SKM-1 (cell line): ENCODE data around the gene ACSF3.

Source experiments
- DNase-seq: peaks from one replicate; lab custom pipeline; 2025; ENCODE audit not compliant: unreplicated experiment; lab: John Stamatoyannopoulos, UW

ACSF3 gene

DNA sequence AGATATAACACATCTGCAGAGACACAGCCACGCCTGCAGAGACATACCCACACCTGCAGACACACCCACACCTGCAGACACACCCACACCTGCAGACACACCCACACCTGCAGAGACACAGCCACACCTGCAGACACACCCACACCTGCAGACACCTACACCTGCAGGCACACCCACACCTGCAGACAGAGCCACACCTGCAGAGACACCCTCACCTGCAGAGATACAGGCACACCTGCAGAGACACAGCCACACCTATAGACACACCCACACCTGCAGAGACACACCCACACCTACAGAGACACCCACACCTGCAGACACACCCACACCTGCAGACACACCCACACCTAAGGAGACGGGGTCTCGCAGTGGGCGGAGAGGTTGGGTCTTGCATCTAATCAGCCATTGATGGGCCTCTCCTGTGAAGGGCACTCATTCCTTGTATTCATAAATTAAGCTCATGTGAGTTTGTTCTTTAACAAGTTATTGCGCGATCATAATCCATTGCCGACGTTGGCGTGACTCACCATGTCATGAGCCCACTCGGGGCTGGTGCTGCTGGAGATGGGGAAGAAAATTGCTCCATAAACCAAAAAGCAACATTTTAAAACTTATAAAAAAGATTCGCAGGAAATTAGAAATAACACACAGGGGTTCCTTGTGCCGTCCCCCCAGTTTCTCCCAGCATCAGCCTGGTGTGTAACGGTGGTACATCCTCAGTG, 49.0 kb downstream of the ACSF3 start:
- no peak for DNase-seq

DNA sequence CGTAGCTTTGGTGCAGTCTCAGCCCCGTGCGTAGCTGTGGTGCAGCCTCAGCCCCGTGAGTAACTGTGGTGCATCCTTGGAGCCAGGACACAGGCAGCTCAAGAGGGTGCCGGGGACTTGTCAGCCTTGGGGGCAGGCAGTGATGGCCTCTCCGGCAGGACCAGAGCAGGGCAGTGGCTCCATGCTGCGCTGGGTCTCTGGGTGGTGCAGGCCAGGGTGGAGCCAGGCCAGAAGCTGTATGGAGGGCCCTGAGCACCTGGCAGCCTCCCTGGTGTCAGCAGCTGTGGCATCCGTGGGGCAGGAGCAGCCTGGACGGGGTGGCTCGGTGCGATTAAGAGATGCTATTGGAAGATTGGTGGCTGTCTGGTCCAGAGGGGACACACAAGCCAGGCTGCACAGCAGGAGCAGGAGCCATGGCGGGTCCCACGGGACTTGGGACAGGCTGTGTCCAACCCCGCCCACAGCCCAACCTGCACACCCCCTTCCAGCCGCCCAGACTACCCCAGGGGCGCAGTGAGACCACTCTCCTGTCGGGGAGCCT, 49.6 kb downstream of the ACSF3 start:
- no peak for DNase-seq

DNA sequence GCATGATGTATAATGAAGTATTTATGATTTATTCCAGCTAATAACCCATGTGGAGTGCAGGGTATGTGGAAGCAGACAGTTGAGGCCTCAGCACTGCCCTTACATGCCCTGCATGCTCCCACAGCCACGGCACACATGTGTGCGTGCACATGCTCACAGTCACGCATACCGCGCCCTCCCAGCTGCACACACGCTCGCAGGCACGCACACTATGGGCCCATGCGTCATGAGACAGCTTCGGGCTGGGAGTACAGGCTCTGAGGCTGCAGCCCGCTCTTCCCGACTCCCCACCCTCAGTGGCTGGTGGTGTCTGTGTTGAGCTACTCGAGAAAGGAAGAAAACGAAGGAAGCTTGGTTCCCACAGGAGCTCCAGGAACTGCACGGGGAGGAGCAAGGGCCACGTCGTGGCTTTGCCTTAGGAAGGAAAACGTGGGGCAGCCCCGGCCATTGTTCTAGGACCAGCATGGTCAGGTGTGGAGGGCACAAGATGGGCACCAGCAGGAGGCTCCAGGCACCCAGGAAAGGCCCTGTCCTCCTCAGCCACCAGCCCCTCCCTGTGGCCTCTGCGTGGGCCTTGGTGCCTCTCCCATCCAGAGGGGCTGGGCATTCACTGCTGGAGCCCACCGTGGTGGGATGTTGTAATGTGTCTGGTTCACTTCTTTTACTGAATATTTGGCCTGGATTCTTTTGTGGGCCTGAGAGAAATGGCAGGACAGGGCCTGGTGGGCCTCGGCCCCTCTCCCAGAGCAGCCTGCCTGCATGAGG, 50.4 kb downstream of the ACSF3 start:
- no peak for DNase-seq

DNA sequence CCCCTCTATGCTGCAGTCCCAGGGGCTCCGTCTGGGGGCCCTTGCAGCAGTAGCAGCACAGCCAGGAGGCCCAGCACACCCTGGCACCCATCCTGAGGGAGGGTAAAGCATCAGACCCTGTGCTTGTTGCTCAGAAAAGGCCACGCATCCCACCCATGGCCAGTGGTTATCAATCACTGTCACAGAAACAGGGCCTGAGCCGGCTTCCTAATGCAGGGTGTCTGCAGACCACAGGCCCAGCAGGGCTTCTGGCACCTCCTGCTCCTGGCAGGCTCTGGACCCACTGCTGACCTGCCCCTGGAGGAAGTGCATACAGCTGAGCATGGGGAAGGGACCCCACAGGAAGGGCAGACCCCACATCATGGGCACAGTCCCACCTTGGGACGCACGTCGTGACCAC, 51.0 kb downstream of the ACSF3 start:
- no peak for DNase-seq

- no peak for DNase-seq
These were observed 51.9 kb downstream of the ACSF3 start for GRCh38 chr16:89145406-89146161.

DNA sequence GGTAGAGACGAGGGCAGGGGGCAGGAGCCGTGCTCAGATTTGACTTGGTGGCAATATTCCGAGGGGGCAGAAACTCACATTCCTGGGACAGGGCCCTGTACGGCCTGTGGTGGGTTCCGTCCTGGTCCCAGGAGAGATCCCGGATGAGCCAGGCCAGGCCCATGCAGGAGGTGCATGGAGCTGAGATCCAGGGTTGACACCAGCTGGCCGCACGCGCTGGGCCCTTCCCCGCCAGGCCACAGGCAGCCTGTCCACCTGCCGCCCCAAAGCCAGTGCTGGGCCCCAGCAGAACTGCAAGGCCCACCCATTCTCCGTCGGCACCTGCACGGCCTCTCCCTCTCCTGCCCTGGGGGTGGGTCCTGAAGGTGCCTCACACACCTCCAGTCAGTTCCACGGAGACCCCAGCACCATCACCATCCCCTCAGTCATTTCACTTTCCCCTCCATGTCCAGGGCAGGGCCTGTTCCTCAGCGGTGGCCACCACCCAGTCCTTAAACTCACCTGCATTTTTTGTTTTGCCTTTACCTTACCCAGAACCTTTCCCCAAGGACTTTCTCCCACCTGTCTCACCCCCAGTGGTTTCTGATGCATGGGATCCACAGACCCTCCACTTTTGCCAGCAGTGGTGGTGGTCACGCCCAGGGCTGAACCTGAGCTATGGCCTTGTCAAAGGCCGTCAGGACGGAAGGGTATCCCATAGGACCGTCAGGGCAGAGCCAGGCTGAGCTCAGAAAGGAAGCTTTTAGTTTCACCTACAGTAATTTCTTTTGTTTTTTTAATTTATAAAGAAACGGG, 52.8 kb downstream of the ACSF3 start:
- no peak for DNase-seq

- DNase-seq = no peak
These were observed 53.6 kb downstream of the ACSF3 start for GRCh38 chr16:89147085-89147817.

DNA sequence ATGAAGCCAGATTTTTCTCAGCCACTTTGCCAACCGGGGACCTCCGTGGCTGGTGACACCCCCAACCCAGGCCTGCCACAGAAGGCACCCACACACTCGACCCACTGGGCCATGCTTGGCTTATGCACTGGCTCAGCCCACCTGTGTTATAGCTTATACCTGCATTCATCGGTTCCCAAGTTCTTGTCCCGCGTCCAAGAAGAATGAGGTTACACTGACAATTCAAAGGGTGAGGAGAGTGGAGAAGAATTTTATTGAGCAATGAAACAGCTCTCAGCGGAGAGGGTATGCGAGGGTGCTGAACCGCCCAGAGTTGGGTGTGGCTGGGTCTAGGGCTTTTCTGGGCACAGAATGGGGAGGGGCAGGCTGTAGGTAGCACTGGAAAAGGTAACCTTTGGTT, 55.7 kb downstream of the ACSF3 start:
- DNase-seq = no peak

- no peak for DNase-seq
These were observed 56.6 kb downstream of the ACSF3 start for GRCh38 chr16:89150090-89150835.

DNA sequence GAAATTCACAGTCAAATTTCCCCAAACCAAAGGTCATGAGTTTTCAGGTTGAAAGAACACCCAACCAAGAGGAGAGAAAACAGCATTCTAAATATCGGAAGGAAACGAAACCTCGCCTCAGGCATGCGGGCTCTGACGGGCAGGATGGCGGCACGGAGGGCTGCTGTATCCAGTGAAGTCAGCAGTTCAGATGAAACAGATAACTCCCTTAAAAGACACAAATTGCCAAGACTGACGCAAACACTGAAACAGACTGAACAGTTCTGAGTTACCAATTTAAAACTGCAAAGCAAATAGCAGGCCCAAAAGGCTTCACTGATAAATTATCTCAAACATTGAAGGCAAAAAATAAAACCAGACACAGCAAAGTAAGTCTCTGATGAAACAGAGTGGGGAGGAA, 57.3 kb downstream of the ACSF3 start:
- DNase-seq = no peak

GRCh38 chr16:89152831-89153700, 59.4 kb downstream of the ACSF3 start:
- no peak for DNase-seq

DNA sequence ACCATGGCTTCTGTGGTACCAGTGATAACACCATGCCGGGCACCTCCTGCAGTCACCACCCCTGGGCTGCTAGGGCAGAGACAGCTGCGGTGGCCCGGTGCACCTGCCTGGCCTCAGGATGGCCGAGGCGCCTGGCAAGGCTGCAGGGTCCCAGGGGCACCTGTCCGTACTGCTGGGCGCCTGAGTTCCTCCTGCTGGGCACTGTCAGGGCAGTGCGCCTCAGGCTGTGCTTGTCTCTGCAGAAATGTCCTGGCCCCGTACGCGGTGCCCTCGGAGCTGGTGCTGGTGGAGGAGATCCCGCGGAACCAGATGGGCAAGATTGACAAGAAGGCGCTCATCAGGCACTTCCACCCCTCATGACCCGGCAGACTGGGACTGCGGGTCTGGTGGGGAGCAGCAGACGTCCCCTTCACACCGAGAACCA, 60.2 kb downstream of the ACSF3 start:
- no peak for DNase-seq

GRCh38 chr16:89154390-89155183, 60.9 kb downstream of the ACSF3 start:
- DNase-seq = no peak

GRCh38 chr16:89155184-89155679, 61.6 kb downstream of the ACSF3 start:
- DNase-seq = no peak

DNA sequence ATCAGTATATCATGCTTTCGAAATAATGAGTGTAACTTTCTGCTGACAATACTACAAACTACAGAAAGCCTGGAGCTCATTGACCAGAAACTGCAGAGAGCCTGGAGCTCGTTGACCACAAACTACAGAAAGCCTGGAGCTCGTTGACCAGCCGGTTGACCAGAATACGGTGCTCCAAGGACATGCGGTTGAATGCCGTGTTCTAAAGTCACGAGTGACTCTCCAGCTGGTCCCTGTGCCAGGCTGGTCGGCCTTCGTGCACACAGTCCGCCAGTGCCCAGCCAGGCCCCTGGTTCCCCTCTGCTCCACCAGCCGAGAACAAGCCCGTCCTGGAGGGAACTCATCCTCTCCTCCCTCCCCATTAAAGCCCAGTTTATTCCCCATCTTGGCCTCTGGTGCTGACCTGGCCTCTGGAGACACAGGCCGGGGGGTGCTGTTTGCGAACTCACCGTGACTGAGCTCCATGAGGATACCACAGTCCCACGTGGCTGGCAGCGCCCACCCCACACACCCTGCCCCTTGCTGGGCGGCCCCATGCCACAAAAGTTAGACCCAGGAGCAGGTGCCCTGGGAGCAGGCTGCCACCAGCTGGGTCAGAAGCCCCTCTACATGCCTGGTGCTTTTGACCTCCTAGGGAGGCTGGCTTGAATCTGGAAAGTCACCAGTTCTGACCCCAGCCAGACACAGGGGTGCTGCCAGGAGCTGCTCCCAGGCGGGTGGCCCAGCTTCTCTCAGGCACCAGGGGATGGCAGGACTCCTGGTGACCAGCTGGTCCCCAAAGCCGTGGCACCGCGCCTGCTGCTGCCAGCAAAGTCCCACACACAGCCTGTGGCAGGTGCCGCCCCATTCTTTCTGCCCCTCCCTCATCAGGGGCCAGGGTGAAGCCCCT, 62.4 kb downstream of the ACSF3 start:
- no peak for DNase-seq
